Smooth muscle cell of the brain vasculature (primary cell): ENCODE results near the gene RBPMS2.

Experiments used
- DNase-seq: peaks from one replicate; pipeline ENCODE4 v3.0.0-alpha.2; 2012; ENCODE audit warnings: low read depth, low spot score

Gene RBPMS2

DNA sequence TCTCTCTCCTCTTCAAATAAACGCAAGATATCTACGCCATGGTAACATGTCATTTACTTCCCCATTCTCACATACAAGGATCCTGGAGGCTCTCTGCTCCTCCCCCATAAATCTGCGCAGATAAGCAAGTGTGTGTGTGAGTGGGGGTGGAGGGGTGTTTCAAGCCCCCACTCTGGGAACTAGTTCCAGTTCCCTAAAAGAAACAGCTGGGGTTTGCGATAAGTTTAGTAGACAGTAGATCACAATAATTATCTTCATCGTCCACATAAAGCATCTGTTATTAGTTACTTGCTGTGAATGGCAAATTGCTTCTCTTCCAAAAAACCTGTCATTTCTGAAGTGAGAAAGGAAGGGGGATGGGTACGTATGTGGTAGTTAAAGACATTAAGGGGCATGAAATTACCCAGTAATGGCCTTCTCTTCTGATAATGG lies 79.8 kb downstream of the RBPMS2 start:
- no peak for DNase-seq

DNA sequence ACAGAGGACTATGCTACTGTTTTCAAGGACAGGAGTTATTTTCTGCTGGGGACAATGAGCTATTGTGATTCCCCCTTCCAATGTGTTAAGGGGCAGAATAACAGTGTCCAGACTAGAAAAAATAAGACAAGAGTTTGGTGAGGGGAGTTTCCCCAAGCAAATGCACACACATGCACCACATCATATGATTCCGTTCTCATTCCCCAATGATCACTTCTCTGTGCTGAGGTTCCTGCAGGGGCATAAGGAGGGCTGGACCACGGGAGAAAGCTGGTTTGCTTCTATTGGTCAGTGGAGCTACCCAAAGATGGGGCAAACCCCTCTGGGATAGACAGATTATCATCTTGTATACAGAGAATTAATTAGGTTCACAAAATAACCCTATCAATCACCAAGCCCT lies 80.6 kb downstream of the RBPMS2 start:
- DNase-seq, result no peak

- no peak for DNase-seq
These were observed 82.3 kb downstream of the RBPMS2 start for GRCh38 chr15:64693134-64693533.

GRCh38 chr15:64691896-64692565 lies 83.4 kb downstream of the RBPMS2 start:
- no peak for DNase-seq

- no peak for DNase-seq
These were observed 84.7 kb downstream of the RBPMS2 start for GRCh38 chr15:64690578-64691296.

DNA sequence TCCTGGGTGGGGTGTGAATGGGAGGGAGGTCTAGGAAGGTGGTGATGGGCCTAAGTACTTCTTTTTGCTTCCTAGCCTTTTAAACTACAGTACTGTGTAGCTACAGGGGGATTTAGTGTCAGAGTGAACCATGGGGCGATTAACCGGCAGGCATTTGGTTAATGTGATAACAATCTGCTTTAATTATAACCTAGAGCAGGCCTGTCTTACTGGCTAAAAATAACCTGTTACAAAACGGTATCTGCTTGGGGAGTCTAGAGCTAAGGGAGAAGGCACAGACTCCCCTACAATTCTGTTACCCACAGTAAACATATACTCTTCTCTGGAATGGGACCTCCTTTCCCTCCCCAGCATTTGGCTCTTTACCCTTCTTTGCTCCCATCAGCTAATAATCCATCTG lies 85.4 kb downstream of the RBPMS2 start:
- DNase-seq, result no peak
